Hepatocyte (in vitro differentiated cells): ENCODE measurements around the gene IER3. TPM values are rescaled to one million over a fixed set of nuclear protein-coding genes. Genes with fewer than 3 reads are reported as not detected.

Experiments
- DNase-seq: peaks from one replicate; pipeline ENCODE4 v3.0.0-alpha.2; 2016; ENCODE audit warnings: low spot score
- H2AFZ ChIP-seq: fragments of 200-600 bp; sonication (generic); 2 replicates; pipeline ENCODE4 v1.6.0; 2016; ENCODE audit warnings: antibody characterized with exemption, mild to moderate bottlenecking
- H3K27ac ChIP-seq: fragments of 200-600 bp; sonication (generic); 2 replicates; pipeline ENCODE4 v1.5.1; 2016; ENCODE audit warnings: mild to moderate bottlenecking
- H3K27me3 ChIP-seq: fragments of 200-600 bp; sonication (generic); 2 replicates; pipeline ENCODE4 v1.6.1; 2016
- H3K36me3 ChIP-seq: fragments of 200-600 bp; sonication (generic); replicated peaks from 2 replicates; pipeline ENCODE4 v1.5.1; 2016; ENCODE audit warnings: low read depth; ENCODE audit not compliant: insufficient read depth
- H3K4me1 ChIP-seq: fragments of 200-600 bp; sonication (generic); 2 replicates; pipeline ENCODE4 v1.5.1; 2016; ENCODE audit warnings: mild to moderate bottlenecking, moderate library complexity; ENCODE audit not compliant: insufficient read depth
- H3K4me2 ChIP-seq: fragments of 200-600 bp; sonication (generic); 2 replicates; pipeline ENCODE4 v1.6.0; 2016
- H3K4me3 ChIP-seq: fragments of 200-600 bp; sonication (generic); 2 replicates; pipeline ENCODE4 v1.5.1; 2016; ENCODE audit warnings: mild to moderate bottlenecking
- H3K79me2 ChIP-seq: fragments of 200-600 bp; sonication (generic); 2 replicates; pipeline ENCODE4 v1.6.0; 2017; ENCODE audit warnings: mild to moderate bottlenecking
- H3K9me2 ChIP-seq: fragments of 200-600 bp; sonication (generic); replicated peaks from 2 replicates; pipeline ENCODE4 v1.6.0; 2017; ENCODE audit warnings: mild to moderate bottlenecking; ENCODE audit not compliant: insufficient read depth
- H3K9me3 ChIP-seq: fragments of 200-600 bp; sonication (generic); 2 replicates; pipeline ENCODE4 v1.5.1; 2016; ENCODE audit warnings: low read depth, mild to moderate bottlenecking
- H4K20me1 ChIP-seq: fragments of 200-600 bp; sonication (generic); 2 replicates; pipeline ENCODE4 v1.6.0; 2016; ENCODE audit warnings: mild to moderate bottlenecking; ENCODE audit not compliant: insufficient read depth, poor library complexity, severe bottlenecking
- CTCF ChIP-seq: fragments of 200-600 bp; sonication (generic); IDR thresholded peaks from 2 replicates; pipeline ENCODE4 v1.5.1; 2016; ENCODE audit warnings: antibody characterized with exemption, mild to moderate bottlenecking; ENCODE audit not compliant: poor library complexity
- EZH2 ChIP-seq: fragments of 200-600 bp; sonication (generic); IDR thresholded peaks from 2 replicates; pipeline ENCODE4 v1.6.1; 2016; ENCODE audit warnings: antibody characterized with exemption, mild to moderate bottlenecking, borderline replicate concordance
- EZH2phosphoT487 ChIP-seq: fragments of 200-600 bp; sonication (generic); IDR thresholded peaks from one replicate; pipeline ENCODE4 v1.6.1; 2018; ENCODE audit warnings: antibody characterized with exemption, mild to moderate bottlenecking, low read depth, moderate library complexity; ENCODE audit not compliant: unreplicated experiment, severe bottlenecking
- WGBS: methylation state at CpG from one replicate; pipeline ENCODE4 v1.1.6; 2016; ENCODE audit warnings: low lambda C conversion rate; ENCODE audit errors: missing lambda C conversion rate; 5-methylcytosine and 5-hydroxymethylcytosine counted together
- polyA plus RNA-seq: library from polyadenylated mRNA; unstranded; fragments of >200 nt; fragmentation: Nextera tagmentation; extraction: Ambion mirVana; gene quantifications from 2 replicates; pipeline ENCODE4 v1.2.1, GENCODE V29; 2016
- total RNA-seq: library from RNA; depleted of rRNA; stranded (reverse); fragments of >200 nt; gene quantifications from 2 replicates; pipeline ENCODE4 v1.2.3, GENCODE V29; 2014

Gene IER3
- total and polyA plus RNA-seq, 2 experiments from 2014 or later, result 159 to 193 TPM

GRCh38 chr6:30769088-30769852 lies 24.9 kb upstream of the IER3 start:
- no peak for TF ChIP-seq CTCF
- no peak for TF ChIP-seq EZH2phosphoT487
- no peak for TF ChIP-seq EZH2
- no peaks in the 10 kb centered on the region for H3K9me2 ChIP-seq
- H3K36me3 ChIP-seq, result no peaks in the 10 kb centered on the region
- no peaks in the 10 kb centered on the region for H3K27me3 ChIP-seq
- H3K79me2 ChIP-seq, result no peaks in the 10 kb centered on the region
- peak overlapping the region; percentile 99 for H3K27ac ChIP-seq
- 27% methylated on average over 16 of the region's 16 CpGs for WGBS
- H4K20me1 ChIP-seq, result no peaks in the 10 kb centered on the region
- peak; percentile 92 for DNase-seq
- H3K4me3 ChIP-seq, result no peak overlapping the region
- H3K4me1 ChIP-seq, result peaks cover 31% of the 10 kb centered on the region
- H3K9me3 ChIP-seq, result no peaks in the 10 kb centered on the region
- H3K4me2 ChIP-seq, result peak overlapping the region; percentile 69
- no peak overlapping the region for H2AFZ ChIP-seq

- no peak for DNase-seq
- H3K4me3 ChIP-seq, result no peak overlapping the region
- peak overlapping the region; percentile 99 for H3K27ac ChIP-seq
- H3K4me1 ChIP-seq, result peaks cover 37% of the 10 kb centered on the region
- no peaks in the 10 kb centered on the region for H4K20me1 ChIP-seq
- WGBS, result 99% methylated on average over 4 of the region's 4 CpGs
- H3K27me3 ChIP-seq, result no peaks in the 10 kb centered on the region
- H3K79me2 ChIP-seq, result no peaks in the 10 kb centered on the region
- peak overlapping the region; percentile 69 for H3K4me2 ChIP-seq
- no peaks in the 10 kb centered on the region for H3K9me3 ChIP-seq
- no peaks in the 10 kb centered on the region for H3K36me3 ChIP-seq
- H2AFZ ChIP-seq, result no peak overlapping the region
- no peaks in the 10 kb centered on the region for H3K9me2 ChIP-seq
- TF ChIP-seq EZH2phosphoT487 (no peak), EZH2 (no peak), CTCF (no peak)
Observed at GRCh38 chr6:30768634-30769087, 24.3 kb upstream of the IER3 start.

- no peaks in the 10 kb centered on the region for H3K79me2 ChIP-seq
- H3K27ac ChIP-seq, result peak overlapping the region; percentile 99
- no peaks in the 10 kb centered on the region for H3K9me3 ChIP-seq
- DNase-seq, result no peak
- H3K27me3 ChIP-seq, result no peaks in the 10 kb centered on the region
- no peaks in the 10 kb centered on the region for H3K9me2 ChIP-seq
- H2AFZ ChIP-seq, result no peak overlapping the region
- no peak overlapping the region for H3K4me3 ChIP-seq
- TF ChIP-seq CTCF (no peak), EZH2phosphoT487 (no peak), EZH2 (no peak)
- H3K36me3 ChIP-seq, result no peaks in the 10 kb centered on the region
- no peaks in the 10 kb centered on the region for H4K20me1 ChIP-seq
- no peak overlapping the region for H3K4me2 ChIP-seq
- 93% methylated on average over 1 of the region's 1 CpG for WGBS
- peaks cover 42% of the 10 kb centered on the region for H3K4me1 ChIP-seq
Observed at GRCh38 chr6:30767944-30768301, 23.6 kb upstream of the IER3 start.
